ENCODE measurements around the gene ATP8A2. TPM values are rescaled to one million over a fixed set of nuclear protein-coding genes. Genes with fewer than 3 reads are reported as not detected.

Gene ATP8A2
- total RNA-seq, 1 experiment from 2014 or later: 5.2 TPM

- Mint-ChIP-seq H3K9me3 (peaks cover 7% of the 10 kb centered on the region), H3K36me3 (peaks cover 6% of the 10 kb centered on the region), H3K27ac (no peak overlapping the region), H3K27me3 (ENCODE audit: low read depth) (no peaks in the 10 kb centered on the region; the same call in 1 of the 2 replicates), H3K4me1 (peaks cover 14% of the 10 kb centered on the region), H3K4me3 (no peak overlapping the region)
- ATAC-seq (no peak), DNase-seq (ENCODE audit: low spot score) (no peak)
- POLR2A ChIA-PET: no interaction called here
- CTCF ChIA-PET: interaction anchor here (1.0 kb wide), 1 partner anchor 198 kb away, joined by 3 read pairs; no protein-coding TSS in a partner anchor
- TF ChIP-seq CTCF (IDR thresholded peaks at IDR 0.05) (no peak), TEAD4 (CRISPR knock-in tag; IDR thresholded peaks at IDR 0.05) (no peak)
These were observed 467.6 kb downstream of the ATP8A2 start for GRCh38 chr13:25839371-25839770.

- H3K4me1 Mint-ChIP-seq: peaks cover 14% of the 10 kb centered on the region
- DNase-seq (ENCODE audit: low spot score): no peak
- CTCF ChIA-PET: interaction anchor here (1.0 kb wide), 1 partner anchor 197 kb away, joined by 3 read pairs; no protein-coding TSS in a partner anchor
- H3K4me3 Mint-ChIP-seq: no peak overlapping the region
- TF ChIP-seq, protein P1, sequence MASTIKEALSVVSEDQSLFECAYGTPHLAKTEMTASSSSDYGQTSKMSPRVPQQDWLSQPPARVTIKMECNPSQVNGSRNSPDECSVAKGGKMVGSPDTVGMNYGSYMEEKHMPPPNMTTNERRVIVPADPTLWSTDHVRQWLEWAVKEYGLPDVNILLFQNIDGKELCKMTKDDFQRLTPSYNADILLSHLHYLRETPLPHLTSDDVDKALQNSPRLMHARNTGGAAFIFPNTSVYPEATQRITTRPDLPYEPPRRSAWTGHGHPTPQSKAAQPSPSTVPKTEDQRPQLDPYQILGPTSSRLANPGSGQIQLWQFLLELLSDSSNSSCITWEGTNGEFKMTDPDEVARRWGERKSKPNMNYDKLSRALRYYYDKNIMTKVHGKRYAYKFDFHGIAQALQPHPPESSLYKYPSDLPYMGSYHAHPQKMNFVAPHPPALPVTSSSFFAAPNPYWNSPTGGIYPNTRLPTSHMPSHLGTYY (CRISPR knock-in tag; IDR thresholded peaks at IDR 0.05): no peak
- ATAC-seq: no peak
- peaks cover 6% of the 10 kb centered on the region for H3K36me3 Mint-ChIP-seq
- POLR2A ChIA-PET: no interaction called here
- H3K9me3 Mint-ChIP-seq: peaks cover 7% of the 10 kb centered on the region
- no peaks in the 10 kb centered on the region; the same call in 1 of the 2 replicates for H3K27me3 Mint-ChIP-seq (ENCODE audit: low read depth)
- no peak overlapping the region for H3K27ac Mint-ChIP-seq
These were observed 468.5 kb downstream of the ATP8A2 start for GRCh38 chr13:25840261-25840660.

GRCh38 chr13:25840931-25841330, 469.2 kb downstream of the ATP8A2 start:
- CTCF ChIA-PET: no interaction called here
- H3K27me3 Mint-ChIP-seq (ENCODE audit: low read depth): no peaks in the 10 kb centered on the region; the same call in 1 of the 2 replicates

More at GRCh38 chr13:25840931-25841330, 469.2 kb downstream of the ATP8A2 start:
- DNase-seq (ENCODE audit: low spot score) (no peak), ATAC-seq (no peak)
- H3K9me3 Mint-ChIP-seq: peaks cover 7% of the 10 kb centered on the region
- peaks cover 14% of the 10 kb centered on the region for H3K4me1 Mint-ChIP-seq
- TF ChIP-seq GABPB1 (CRISPR knock-in tag; IDR thresholded peaks at IDR 0.05) (no peak), MYBL2 (CRISPR knock-in tag; IDR thresholded peaks at IDR 0.05) (no peak), TP53 (CRISPR knock-in tag; IDR thresholded peaks at IDR 0.05) (no peak), ZNF671 (CRISPR knock-in tag; IDR thresholded peaks at IDR 0.05) (no peak), ZNF532 (CRISPR knock-in tag; IDR thresholded peaks at IDR 0.05; ENCODE audit: borderline replicate concordance) (no peak), ZNF232 (CRISPR knock-in tag; IDR thresholded peaks at IDR 0.05) (no peak), SMAD4 (CRISPR knock-in tag; IDR thresholded peaks at IDR 0.05) (no peak), ZNF138 (CRISPR knock-in tag; conservative IDR thresholded peaks at IDR 0.05) (no peak), ZNF263 (CRISPR knock-in tag; IDR thresholded peaks at IDR 0.05; ENCODE audit: low read depth) (no peak), TCF7 (CRISPR knock-in tag; IDR thresholded peaks at IDR 0.05; ENCODE audit: low read depth) (no peak), ATF2 (CRISPR knock-in tag; IDR thresholded peaks at IDR 0.05; ENCODE audit: borderline replicate concordance, low read depth) (no peak), KAT7 (CRISPR knock-in tag; IDR thresholded peaks at IDR 0.05; ENCODE audit: borderline replicate concordance) (no peak)
- TF ChIP-seq, protein P2, sequence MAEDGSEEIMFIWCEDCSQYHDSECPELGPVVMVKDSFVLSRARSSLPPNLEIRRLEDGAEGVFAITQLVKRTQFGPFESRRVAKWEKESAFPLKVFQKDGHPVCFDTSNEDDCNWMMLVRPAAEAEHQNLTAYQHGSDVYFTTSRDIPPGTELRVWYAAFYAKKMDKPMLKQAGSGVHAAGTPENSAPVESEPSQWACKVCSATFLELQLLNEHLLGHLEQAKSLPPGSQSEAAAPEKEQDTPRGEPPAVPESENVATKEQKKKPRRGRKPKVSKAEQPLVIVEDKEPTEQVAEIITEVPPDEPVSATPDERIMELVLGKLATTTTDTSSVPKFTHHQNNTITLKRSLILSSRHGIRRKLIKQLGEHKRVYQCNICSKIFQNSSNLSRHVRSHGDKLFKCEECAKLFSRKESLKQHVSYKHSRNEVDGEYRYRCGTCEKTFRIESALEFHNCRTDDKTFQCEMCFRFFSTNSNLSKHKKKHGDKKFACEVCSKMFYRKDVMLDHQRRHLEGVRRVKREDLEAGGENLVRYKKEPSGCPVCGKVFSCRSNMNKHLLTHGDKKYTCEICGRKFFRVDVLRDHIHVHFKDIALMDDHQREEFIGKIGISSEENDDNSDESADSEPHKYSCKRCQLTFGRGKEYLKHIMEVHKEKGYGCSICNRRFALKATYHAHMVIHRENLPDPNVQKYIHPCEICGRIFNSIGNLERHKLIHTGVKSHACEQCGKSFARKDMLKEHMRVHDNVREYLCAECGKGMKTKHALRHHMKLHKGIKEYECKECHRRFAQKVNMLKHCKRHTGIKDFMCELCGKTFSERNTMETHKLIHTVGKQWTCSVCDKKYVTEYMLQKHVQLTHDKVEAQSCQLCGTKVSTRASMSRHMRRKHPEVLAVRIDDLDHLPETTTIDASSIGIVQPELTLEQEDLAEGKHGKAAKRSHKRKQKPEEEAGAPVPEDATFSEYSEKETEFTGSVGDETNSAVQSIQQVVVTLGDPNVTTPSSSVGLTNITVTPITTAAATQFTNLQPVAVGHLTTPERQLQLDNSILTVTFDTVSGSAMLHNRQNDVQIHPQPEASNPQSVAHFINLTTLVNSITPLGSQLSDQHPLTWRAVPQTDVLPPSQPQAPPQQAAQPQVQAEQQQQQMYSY (CRISPR knock-in tag; IDR thresholded peaks at IDR 0.05): no peak
- POLR2A ChIA-PET: no interaction called here
- no peak overlapping the region for H3K4me3 Mint-ChIP-seq
- H3K36me3 Mint-ChIP-seq: peaks cover 6% of the 10 kb centered on the region
- H3K27ac Mint-ChIP-seq: no peak overlapping the region

Measured in WTC11 (cell line).